ENCODE data around the gene RYR2. TPM values are rescaled to one million over a fixed set of nuclear protein-coding genes. Genes with fewer than 3 reads are reported as not detected.

The RYR2 gene
- total and polyA plus RNA-seq, 2 of the 8 experiments (the other 6 are each of a cell fraction or from before 2014, with no cell fraction given) = 1.3 to 4.4 TPM

GRCh38 chr1:237249120-237249519 is 207.1 kb downstream of the RYR2 start:
- peaks cover 0 to 2% (median 0%) of the 10 kb centered on the region in 4 experiments; a peak in 2 of 7 replicates for H3K4me1 ChIP-seq (replicated peaks in 1 of 4; ENCODE audit: control insufficient read depth in 3 of 4, insufficient read depth in 4 of 4, low read length in 3 of 4)
- CTCF ChIA-PET (ENCODE audit: partially characterized antibody) = interaction anchor here (0.6 to 0.9 kb wide), 2 partner anchors 11 to 202 kb away, joined by 3 to 4 read pairs; no protein-coding TSS in a partner anchor
- POLR2A ChIA-PET (ENCODE audit: partially characterized antibody) = interaction anchor here (0.7 kb wide), 1 partner anchor 282 kb away, joined by 4 read pairs; no protein-coding TSS in a partner anchor
- no peak overlapping the region for H2BK20ac ChIP-seq (ENCODE audit: low read length)
- no peak overlapping the region for H2BK5ac ChIP-seq (ENCODE audit: low read depth, low read length)
- H3K79me2 ChIP-seq (ENCODE audit: control insufficient read depth in 1 of 2, insufficient read depth in 2 of 2, low read length in 2 of 2) = no peaks in the 10 kb centered on the region
- H3K23ac ChIP-seq (ENCODE audit: insufficient read length) = no peak overlapping the region
- no peak overlapping the region for H3K4me3 ChIP-seq (ENCODE audit: extremely low read depth in 1 of 4, insufficient read depth in 2 of 4, low read depth in 3 of 4, low read length in 4 of 4)
- H3K4ac ChIP-seq (replicated peaks; ENCODE audit: insufficient read length, low read depth, low read length) = no peak overlapping the region
- no peak overlapping the region for H4K8ac ChIP-seq (ENCODE audit: extremely low read depth, insufficient read depth, low read length)
- DNase-seq (ENCODE audit: low read depth in 1 of 2, low spot score in 2 of 2) = no peak
- H2AK5ac ChIP-seq (ENCODE audit: low read depth, low read length) = no peak overlapping the region
- H3K56ac ChIP-seq (replicated peaks; ENCODE audit: insufficient read length, low read depth, low read length) = no peak overlapping the region
- no peaks in the 10 kb centered on the region for H3K27me3 ChIP-seq (replicated peaks in 1 of 4; ENCODE audit: control insufficient read depth in 3 of 4, extremely low read depth in 1 of 4, insufficient read depth in 3 of 4, low read length in 3 of 4)
- H2BK15ac ChIP-seq (ENCODE audit: low read length) = no peak overlapping the region
- no peak overlapping the region for H3K4me2 ChIP-seq (ENCODE audit: insufficient read depth in 1 of 2, low read depth in 2 of 2, low read length in 2 of 2)
- no peaks in the 10 kb centered on the region for H4K20me1 ChIP-seq (replicated peaks in 1 of 2; ENCODE audit: control insufficient read depth in 1 of 2, insufficient read depth in 2 of 2, low read length in 2 of 2)
- no peak overlapping the region for H2BK120ac ChIP-seq (replicated peaks; ENCODE audit: low read depth, low read length)
- no peak overlapping the region for H4K5ac ChIP-seq (ENCODE audit: insufficient read length, low read depth, low read length)
- no peaks in the 10 kb centered on the region for H3K23me2 ChIP-seq (ENCODE audit: low read depth, low read length)
- no peak overlapping the region for H2AFZ ChIP-seq (ENCODE audit: low read length)
- no peaks in the 10 kb centered on the region for H3K36me3 ChIP-seq (ENCODE audit: control insufficient read depth in 2 of 4, insufficient read depth in 4 of 4, low read length in 3 of 4)
- no peaks in the 10 kb centered on the region for H3K79me1 ChIP-seq (ENCODE audit: low read depth, low read length)
- peak overlapping the region; percentile 77 for H4K91ac ChIP-seq (replicated peaks; ENCODE audit: insufficient read length, low read length)
- WGBS, 2 experiments (ENCODE audit: extremely low coverage in 1 of 2, insufficient coverage in 1 of 2, insufficient read length in 1 of 2, insufficient replicate concordance in 2 of 2, low coverage in 1 of 2, low lambda C conversion rate in 2 of 2, missing lambda C conversion rate in 1 of 2) = 86% methylated on average over 1 of the region's 1 CpG; no CpG with 5 or more reads in 1 of the 2 experiments
- FAIRE-seq = no peak
- no peak overlapping the region for H3K27ac ChIP-seq (ENCODE audit: low read depth, low read length)
- H3K9ac ChIP-seq (replicated peaks in 1 of 4; ENCODE audit: extremely low read depth in 1 of 4, low read depth in 3 of 4, low read length in 3 of 4) = no peak overlapping the region
- no peak overlapping the region for H3K14ac ChIP-seq (ENCODE audit: insufficient read length)
- no peak overlapping the region for H2BK12ac ChIP-seq (ENCODE audit: low read depth, low read length)
- no peaks in the 10 kb centered on the region for H3K9me3 ChIP-seq (ENCODE audit: insufficient read depth in 2 of 2, low read depth in 1 of 2, low read length in 1 of 2)
- no peak overlapping the region for H3K18ac ChIP-seq (ENCODE audit: extremely low read depth, low read length)
- no peak for TF ChIP-seq EP300 (IDR thresholded peaks at IDR 0.05; ENCODE audit: borderline replicate concordance in 1 of 2, low read depth in 2 of 2, low read length in 2 of 2)
- no peak for TF ChIP-seq CREB1 (IDR thresholded peaks at IDR 0.05)
- no peak for TF ChIP-seq FOSL1 (IDR thresholded peaks at IDR 0.05; ENCODE audit: insufficient read depth, low read depth, low read length)
- TF ChIP-seq SIX5 (IDR thresholded peaks at IDR 0.05; ENCODE audit: low read depth, low read length) = no peak
- TF ChIP-seq SAP30 (IDR thresholded peaks at IDR 0.05; ENCODE audit: insufficient read depth, insufficient replicate concordance, low read length) = no peak
- TF ChIP-seq TAF7 (optimal IDR thresholded peaks at IDR 0.05; ENCODE audit: borderline replicate concordance, low read depth, low read length) = no peak
- no peak for TF ChIP-seq RXRA (IDR thresholded peaks at IDR 0.05; ENCODE audit: insufficient read depth, low read depth, low read length)
- no peak for TF ChIP-seq EZH2 (IDR thresholded peaks at IDR 0.05; ENCODE audit: low read depth, low read length, severe bottlenecking)
- no peak for TF ChIP-seq SUZ12 (IDR thresholded peaks at IDR 0.05; ENCODE audit: low read length)
- no peak for TF ChIP-seq CTBP2 (IDR thresholded peaks at IDR 0.05; ENCODE audit: borderline replicate concordance, insufficient read depth, insufficient read length, low read length)
- TF ChIP-seq SIN3A (conservative IDR thresholded peaks at IDR 0.05 in 1 of 2, IDR thresholded peaks at IDR 0.05 in 1 of 2; ENCODE audit: low read depth in 1 of 2, low read length in 2 of 2) = no peak
- TF ChIP-seq YY1 (IDR thresholded peaks at IDR 0.05; ENCODE audit: low read depth, low read length) = no peak
- TF ChIP-seq, protein P1, sequence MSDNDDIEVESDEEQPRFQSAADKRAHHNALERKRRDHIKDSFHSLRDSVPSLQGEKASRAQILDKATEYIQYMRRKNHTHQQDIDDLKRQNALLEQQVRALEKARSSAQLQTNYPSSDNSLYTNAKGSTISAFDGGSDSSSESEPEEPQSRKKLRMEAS (IDR thresholded peaks at IDR 0.05) = no peak
